NCI-H82 (cell line): ENCODE results near the gene NUP37.
A peak's percentile ranks its signal among the peaks of the same experiment; 100 is the strongest.
"Not testable (repeated sequence)": the region's sequence is repeated elsewhere in the genome, so short reads cannot be mapped to it uniquely, and the experiment has no call there.

Source experiments
- DNase-seq: peaks from one replicate; lab custom pipeline; 2025; lab: John Stamatoyannopoulos, UW

NUP37 gene

GRCh38 chr12:102119674-102120563 is at the start of gene NUP37, which contains the start of gene PARPBP:
Gene NUP37, minus strand, starts transcription at chr12:102120114. Its CDS starts 1,596 bp downstream, at chr12:102118518.
Gene PARPBP, plus strand, starts transcription at chr12:102120183. Its CDS starts 3,706 bp downstream, at chr12:102123889.
- peak; percentile 94 for DNase-seq

GRCh38 chr12:102167821-102168604 is 48.1 kb upstream of the NUP37 start:
- no peak for DNase-seq

GRCh38 chr12:102163383-102163782 is 43.5 kb upstream of the NUP37 start:
- DNase-seq, result no peak

GRCh38 chr12:102155206-102155605 is 35.3 kb upstream of the NUP37 start:
- DNase-seq, result not testable (repeated sequence)

GRCh38 chr12:102147062-102147587 is 27.2 kb upstream of the NUP37 start:
- DNase-seq, result not testable (repeated sequence)

GRCh38 chr12:102144221-102144620 is 24.3 kb upstream of the NUP37 start:
- no peak for DNase-seq

- DNase-seq, result not testable (repeated sequence)
These were observed 23.0 kb upstream of the NUP37 start for GRCh38 chr12:102142866-102143373.

- not testable (repeated sequence) for DNase-seq
These were observed 17.7 kb upstream of the NUP37 start for GRCh38 chr12:102137619-102138018.

- DNase-seq, result not testable (repeated sequence)
These were observed 11.5 kb upstream of the NUP37 start for GRCh38 chr12:102131442-102131841.

- DNase-seq, result not testable (repeated sequence)
These were observed 10.8 kb upstream of the NUP37 start for GRCh38 chr12:102130720-102131119.

- DNase-seq, result not testable (repeated sequence)
These were observed 1.4 kb upstream of the NUP37 start for GRCh38 chr12:102121328-102121727.

- peak; percentile 60 for DNase-seq
These were observed 972 bp upstream of the NUP37 start for GRCh38 chr12:102120886-102121285.

GRCh38 chr12:102120564-102120873 is 605 bp upstream of the NUP37 start:
- DNase-seq, result no peak

- no peak for DNase-seq
These were observed 1.0 kb downstream of the NUP37 start for GRCh38 chr12:102118874-102119273.

GRCh38 chr12:102116392-102116791 is 3.5 kb downstream of the NUP37 start:
- DNase-seq, result no peak

- DNase-seq, result no peak
These were observed 5.7 kb downstream of the NUP37 start for GRCh38 chr12:102114212-102114611.

- no peak for DNase-seq
These were observed 9.1 kb downstream of the NUP37 start for GRCh38 chr12:102110782-102111181.

GRCh38 chr12:102107970-102108369 is 11.9 kb downstream of the NUP37 start:
- no peak for DNase-seq

- no peak for DNase-seq
These were observed 13.0 kb downstream of the NUP37 start for GRCh38 chr12:102106905-102107304.

GRCh38 chr12:102096855-102097254 is 23.1 kb downstream of the NUP37 start:
- DNase-seq, result peak; percentile 75

- DNase-seq, result peak; percentile 68
These were observed 24.1 kb downstream of the NUP37 start for GRCh38 chr12:102095677-102096263.

- DNase-seq, result no peak
These were observed 26.6 kb downstream of the NUP37 start for GRCh38 chr12:102093319-102093718.
